Measurements from ENCODE around the gene ABHD16B.

Gene ABHD16B

GRCh38 chr20:63895952-63896263 lies 34.6 kb downstream of the ABHD16B start:
- H3K9me2 ChIP-seq (ENCODE audit: low read depth, low read length), result no peaks in the 10 kb centered on the region
- peak overlapping the region; percentile 89 for H3K4me3 ChIP-seq (ENCODE audit: low read depth, low read length, poor library complexity, severe bottlenecking)
- H3K9me3 ChIP-seq (ENCODE audit: low read length), result no peaks in the 10 kb centered on the region
- peaks cover 18% of the 10 kb centered on the region for H3K36me3 ChIP-seq (ENCODE audit: insufficient read depth, low read length)
- H3K27me3 ChIP-seq (ENCODE audit: insufficient read depth, low read length), result no peaks in the 10 kb centered on the region
- TF ChIP-seq CTCF (IDR thresholded peaks at IDR 0.05; ENCODE audit: low read length) (no peak), EZH2 (IDR thresholded peaks at IDR 0.05; ENCODE audit: borderline replicate concordance, low read length) (no peak)
- H3K27ac ChIP-seq (ENCODE audit: low read depth, low read length, poor library complexity, severe bottlenecking), result peak overlapping the region; percentile 73
- H3K79me2 ChIP-seq (ENCODE audit: insufficient read depth, low read length), result peaks cover 50% of the 10 kb centered on the region
- H2AFZ ChIP-seq (ENCODE audit: low read length), result no peak overlapping the region
- H3K9ac ChIP-seq (ENCODE audit: low read length), result peak overlapping the region; percentile 87
- no peaks in the 10 kb centered on the region for H4K20me1 ChIP-seq (ENCODE audit: insufficient read depth, low read length)
- H3K4me1 ChIP-seq (ENCODE audit: insufficient read depth, low read length, severe bottlenecking), result peaks cover 35% of the 10 kb centered on the region
- H3F3A ChIP-seq (ENCODE audit: insufficient read depth, low read length), result no peaks in the 10 kb centered on the region
- peak overlapping the region; percentile 91 for H3K4me2 ChIP-seq (ENCODE audit: low read length)

GRCh38 chr20:63896264-63897105 lies 35.2 kb downstream of the ABHD16B start:
- Histone ChIP-seq H3K27me3 (ENCODE audit: insufficient read depth, low read length) (no peaks in the 10 kb centered on the region), H3K9me2 (ENCODE audit: low read depth, low read length) (no peaks in the 10 kb centered on the region), H3K9ac (ENCODE audit: low read length) (peak overlapping the region; percentile 87), H4K20me1 (ENCODE audit: insufficient read depth, low read length) (no peaks in the 10 kb centered on the region), H3K27ac (ENCODE audit: low read depth, low read length, poor library complexity, severe bottlenecking) (peak overlapping the region; percentile 73), H3K4me2 (ENCODE audit: low read length) (peak overlapping the region; percentile 91), H3K36me3 (ENCODE audit: insufficient read depth, low read length) (peaks cover 12% of the 10 kb centered on the region; the same call in 1 of the 2 replicates), H3K4me1 (ENCODE audit: insufficient read depth, low read length, severe bottlenecking) (peaks cover 35% of the 10 kb centered on the region), H3K79me2 (ENCODE audit: insufficient read depth, low read length) (peaks cover 54% of the 10 kb centered on the region), H3K4me3 (ENCODE audit: low read depth, low read length, poor library complexity, severe bottlenecking) (peak overlapping the region; percentile 89), H3K9me3 (ENCODE audit: low read length) (no peaks in the 10 kb centered on the region), H3F3A (ENCODE audit: insufficient read depth, low read length) (no peaks in the 10 kb centered on the region), H2AFZ (ENCODE audit: low read length) (no peak overlapping the region)
- no peak for TF ChIP-seq EZH2 (IDR thresholded peaks at IDR 0.05; ENCODE audit: borderline replicate concordance, low read length)
- no peak for TF ChIP-seq CTCF (IDR thresholded peaks at IDR 0.05; ENCODE audit: low read length)

GRCh38 chr20:63897978-63898561 lies 36.8 kb downstream of the ABHD16B start:
- H3K4me1 ChIP-seq (ENCODE audit: insufficient read depth, low read length, severe bottlenecking), result peaks cover 41% of the 10 kb centered on the region
- H4K20me1 ChIP-seq (ENCODE audit: insufficient read depth, low read length), result no peaks in the 10 kb centered on the region
- no peak for TF ChIP-seq CTCF (IDR thresholded peaks at IDR 0.05; ENCODE audit: low read length)
- TF ChIP-seq EZH2 (IDR thresholded peaks at IDR 0.05; ENCODE audit: borderline replicate concordance, low read length), result no peak
- peaks cover 62% of the 10 kb centered on the region for H3K79me2 ChIP-seq (ENCODE audit: insufficient read depth, low read length)
- H3K9me3 ChIP-seq (ENCODE audit: low read length), result no peaks in the 10 kb centered on the region
- no peak overlapping the region for H3K9ac ChIP-seq (ENCODE audit: low read length)
- no peak overlapping the region for H3K27ac ChIP-seq (ENCODE audit: low read depth, low read length, poor library complexity, severe bottlenecking)
- peak overlapping the region; percentile 14; the same call in 1 of the 2 replicates for H3K4me2 ChIP-seq (ENCODE audit: low read length)
- no peaks in the 10 kb centered on the region for H3F3A ChIP-seq (ENCODE audit: insufficient read depth, low read length)
- H3K36me3 ChIP-seq (ENCODE audit: insufficient read depth, low read length), result peaks cover 10% of the 10 kb centered on the region; the same call in 1 of the 2 replicates
- no peak overlapping the region for H2AFZ ChIP-seq (ENCODE audit: low read length)
- H3K27me3 ChIP-seq (ENCODE audit: insufficient read depth, low read length), result no peaks in the 10 kb centered on the region
- no peaks in the 10 kb centered on the region for H3K9me2 ChIP-seq (ENCODE audit: low read depth, low read length)
- no peak overlapping the region for H3K4me3 ChIP-seq (ENCODE audit: low read depth, low read length, poor library complexity, severe bottlenecking)
